Activated T-helper 17 cell treated with anti-CD3 and anti-CD28 coated beads, Interleukin-2, amount 50 U/mL, for 72 hours (primary cell): Measurements from ENCODE around the gene ECHDC1. TPM values are rescaled to one million over a fixed set of nuclear protein-coding genes. Genes with fewer than 3 reads are reported as not detected.

Experiments used
- ATAC-seq: fragments of 150-1000 bp; cut with Tn5 transposase; replicated peaks from 2 replicates; pipeline ENCODE4 v1.10.0; 2021; ENCODE audit warnings: mild to moderate bottlenecking, moderate library complexity
- H3K27ac Mint-ChIP-seq: one replicate; pipeline ENCODE4 v1.8.0; 2022; ENCODE audit warnings: mixed read lengths
- H3K27me3 Mint-ChIP-seq: one replicate; pipeline ENCODE4 v1.8.0; 2022; ENCODE audit warnings: mixed read lengths
- H3K36me3 Mint-ChIP-seq: one replicate; pipeline ENCODE4 v1.8.0; 2022; ENCODE audit warnings: low read depth, mild to moderate bottlenecking, mixed read lengths
- H3K4me1 Mint-ChIP-seq: one replicate; pipeline ENCODE4 v1.8.0; 2022; ENCODE audit warnings: mixed read lengths
- H3K4me3 Mint-ChIP-seq: one replicate; pipeline ENCODE4 v1.8.0; 2022; ENCODE audit warnings: mild to moderate bottlenecking, mixed read lengths
- H3K9me3 Mint-ChIP-seq: one replicate; pipeline ENCODE4 v1.8.0; 2022; ENCODE audit warnings: mixed read lengths
- total RNA-seq, 2 donors: library from RNA; stranded (reverse); gene quantifications; one replicate each; pipeline ENCODE4 v1.2.3, GENCODE V29; 2022

Gene ECHDC1
- total RNA-seq, 2 donors from 2014 or later = 34.9 to 67.7 TPM

- no peak for ATAC-seq
Observed at GRCh38 chr6:127317388-127318128, 25.9 kb downstream of the ECHDC1 start.

GRCh38 chr6:127305741-127306140 lies 37.7 kb downstream of the ECHDC1 start:
- H3K9me3 Mint-ChIP-seq = peaks cover 4% of the 10 kb centered on the region
- no peak overlapping the region for H3K27ac Mint-ChIP-seq
- no peak for ATAC-seq
- peaks cover 12% of the 10 kb centered on the region for H3K4me1 Mint-ChIP-seq
- no peaks in the 10 kb centered on the region for H3K27me3 Mint-ChIP-seq
- H3K36me3 Mint-ChIP-seq = peaks cover 52% of the 10 kb centered on the region
- H3K4me3 Mint-ChIP-seq = no peak overlapping the region

More at GRCh38 chr6:127317388-127318128, 25.9 kb downstream of the ECHDC1 start:
- H3K4me3 Mint-ChIP-seq = no peak overlapping the region
- no peaks in the 10 kb centered on the region for H3K27me3 Mint-ChIP-seq
- peaks cover 75% of the 10 kb centered on the region for H3K36me3 Mint-ChIP-seq
- no peak overlapping the region for H3K27ac Mint-ChIP-seq
- H3K4me1 Mint-ChIP-seq = peaks cover 1% of the 10 kb centered on the region
- no peaks in the 10 kb centered on the region for H3K9me3 Mint-ChIP-seq

- no peak for ATAC-seq
- Mint-ChIP-seq H3K9me3 (no peaks in the 10 kb centered on the region), H3K27ac (peak overlapping the region; percentile 33), H3K4me3 (no peak overlapping the region), H3K27me3 (no peaks in the 10 kb centered on the region), H3K4me1 (peaks cover 3% of the 10 kb centered on the region), H3K36me3 (peaks cover 38% of the 10 kb centered on the region)
Observed at GRCh38 chr6:127303917-127304316, 39.5 kb downstream of the ECHDC1 start.

GRCh38 chr6:127302728-127303660 lies 40.4 kb downstream of the ECHDC1 start:
- Mint-ChIP-seq H3K4me3 (no peak overlapping the region), H3K4me1 (peaks cover 3% of the 10 kb centered on the region), H3K9me3 (no peaks in the 10 kb centered on the region), H3K27me3 (no peaks in the 10 kb centered on the region), H3K36me3 (peaks cover 29% of the 10 kb centered on the region), H3K27ac (peak overlapping the region; percentile 33)
- ATAC-seq = no peak

GRCh38 chr6:127301199-127301700 lies 42.2 kb downstream of the ECHDC1 start:
- ATAC-seq = no peak
- no peaks in the 10 kb centered on the region for H3K27me3 Mint-ChIP-seq
- H3K27ac Mint-ChIP-seq = no peak overlapping the region
- peaks cover 3% of the 10 kb centered on the region for H3K4me1 Mint-ChIP-seq
- peaks cover 27% of the 10 kb centered on the region for H3K36me3 Mint-ChIP-seq
- H3K9me3 Mint-ChIP-seq = no peaks in the 10 kb centered on the region
- H3K4me3 Mint-ChIP-seq = no peak overlapping the region

- Mint-ChIP-seq H3K9me3 (no peaks in the 10 kb centered on the region), H3K27me3 (no peaks in the 10 kb centered on the region)
Observed at GRCh38 chr6:127300411-127300810, 43.0 kb downstream of the ECHDC1 start.

GRCh38 chr6:127299522-127300240 lies 43.7 kb downstream of the ECHDC1 start:
- H3K4me1 Mint-ChIP-seq = no peaks in the 10 kb centered on the region
- H3K36me3 Mint-ChIP-seq = peaks cover 34% of the 10 kb centered on the region
- no peak for ATAC-seq
- no peaks in the 10 kb centered on the region for H3K9me3 Mint-ChIP-seq
- H3K27me3 Mint-ChIP-seq = no peaks in the 10 kb centered on the region
- H3K4me3 Mint-ChIP-seq = no peak overlapping the region
- no peak overlapping the region for H3K27ac Mint-ChIP-seq

More at GRCh38 chr6:127300411-127300810, 43.0 kb downstream of the ECHDC1 start:
- no peak overlapping the region for H3K27ac Mint-ChIP-seq
- peaks cover 27% of the 10 kb centered on the region for H3K36me3 Mint-ChIP-seq
- ATAC-seq = peak; percentile 35
- no peak overlapping the region for H3K4me3 Mint-ChIP-seq
- peaks cover under 1% of the 10 kb centered on the region for H3K4me1 Mint-ChIP-seq

- H3K4me1 Mint-ChIP-seq = peaks cover 4% of the 10 kb centered on the region
- no peaks in the 10 kb centered on the region for H3K9me3 Mint-ChIP-seq
- H3K36me3 Mint-ChIP-seq = peaks cover 43% of the 10 kb centered on the region
- H3K27me3 Mint-ChIP-seq = no peaks in the 10 kb centered on the region
- H3K27ac Mint-ChIP-seq = no peak overlapping the region
- H3K4me3 Mint-ChIP-seq = no peak overlapping the region
- ATAC-seq = peak; percentile 34
Observed at GRCh38 chr6:127298475-127298874, 44.9 kb downstream of the ECHDC1 start.

GRCh38 chr6:127297502-127298070 lies 45.8 kb downstream of the ECHDC1 start:
- Mint-ChIP-seq H3K27me3 (no peaks in the 10 kb centered on the region), H3K4me1 (peaks cover 11% of the 10 kb centered on the region), H3K36me3 (peaks cover 43% of the 10 kb centered on the region), H3K27ac (no peak overlapping the region), H3K9me3 (no peaks in the 10 kb centered on the region), H3K4me3 (no peak overlapping the region)
- ATAC-seq = no peak

- peaks cover 29% of the 10 kb centered on the region for H3K4me1 Mint-ChIP-seq
- no peaks in the 10 kb centered on the region for H3K27me3 Mint-ChIP-seq
- peak; percentile 82 for ATAC-seq
- peak overlapping the region; percentile 37 for H3K27ac Mint-ChIP-seq
- H3K36me3 Mint-ChIP-seq = peaks cover 77% of the 10 kb centered on the region
- no peaks in the 10 kb centered on the region for H3K9me3 Mint-ChIP-seq
- H3K4me3 Mint-ChIP-seq = peak overlapping the region; percentile 45
Observed at GRCh38 chr6:127291495-127291894, 51.9 kb downstream of the ECHDC1 start.

GRCh38 chr6:127290391-127291265 lies 52.8 kb downstream of the ECHDC1 start:
- H3K4me1 Mint-ChIP-seq = peaks cover 31% of the 10 kb centered on the region
- peak overlapping the region; percentile 45 for H3K4me3 Mint-ChIP-seq
- H3K27me3 Mint-ChIP-seq = no peaks in the 10 kb centered on the region
- H3K27ac Mint-ChIP-seq = peak overlapping the region; percentile 37
- peaks cover 77% of the 10 kb centered on the region for H3K36me3 Mint-ChIP-seq
- H3K9me3 Mint-ChIP-seq = no peaks in the 10 kb centered on the region
- peak; percentile 54 for ATAC-seq

GRCh38 chr6:127289934-127290333 lies 53.5 kb downstream of the ECHDC1 start:
- no peak for ATAC-seq
- peaks cover 34% of the 10 kb centered on the region for H3K4me1 Mint-ChIP-seq
- H3K27ac Mint-ChIP-seq = peak overlapping the region; percentile 37
- peak overlapping the region; percentile 45 for H3K4me3 Mint-ChIP-seq
- H3K27me3 Mint-ChIP-seq = no peaks in the 10 kb centered on the region
- H3K36me3 Mint-ChIP-seq = peaks cover 77% of the 10 kb centered on the region
- no peaks in the 10 kb centered on the region for H3K9me3 Mint-ChIP-seq

- Mint-ChIP-seq H3K36me3 (peaks cover 77% of the 10 kb centered on the region), H3K27ac (no peak overlapping the region), H3K27me3 (no peaks in the 10 kb centered on the region), H3K4me3 (no peak overlapping the region), H3K9me3 (no peaks in the 10 kb centered on the region), H3K4me1 (peaks cover 30% of the 10 kb centered on the region)
- peak; percentile 14 for ATAC-seq
Observed at GRCh38 chr6:127288705-127289104, 54.7 kb downstream of the ECHDC1 start.
